ENCODE data around the gene FAM53A.
"Not testable (repeated sequence)": the region's sequence is repeated elsewhere in the genome, so short reads cannot be mapped to it uniquely, and the experiment has no call there.

FAM53A gene

GRCh38 chr4:1658146-1658545, 26.0 kb downstream of the FAM53A start:
- no peak for DNase-seq

DNA sequence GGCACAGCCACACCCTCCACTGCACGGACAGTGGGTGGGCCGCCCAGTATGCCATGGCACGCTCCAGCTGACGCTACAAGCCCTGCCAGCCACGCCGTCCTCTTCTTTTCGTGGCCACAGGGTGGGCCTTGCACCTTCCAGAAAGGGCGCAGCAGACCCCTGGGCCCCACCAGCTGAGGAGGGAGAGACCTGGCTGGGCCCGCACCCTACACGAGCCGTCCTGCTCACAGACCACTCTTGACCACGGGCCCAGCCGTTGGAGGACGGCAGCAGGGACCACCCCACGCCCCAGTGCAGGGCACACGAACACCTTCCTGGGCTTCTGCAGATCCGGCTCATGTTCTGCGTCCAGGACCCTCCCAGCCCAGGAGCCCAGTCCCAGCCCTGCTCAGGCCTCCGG, 27.1 kb downstream of the FAM53A start:
- no peak for DNase-seq

- no peak for DNase-seq
These were observed 28.0 kb downstream of the FAM53A start for GRCh38 chr4:1656132-1656531.

GRCh38 chr4:1655676-1656075, 28.4 kb downstream of the FAM53A start:
- DNase-seq: no peak

GRCh38 chr4:1655081-1655480, 29.0 kb downstream of the FAM53A start:
- no peak for DNase-seq

GRCh38 chr4:1654216-1654955, 29.7 kb downstream of the FAM53A start:
- no peak for DNase-seq

DNA sequence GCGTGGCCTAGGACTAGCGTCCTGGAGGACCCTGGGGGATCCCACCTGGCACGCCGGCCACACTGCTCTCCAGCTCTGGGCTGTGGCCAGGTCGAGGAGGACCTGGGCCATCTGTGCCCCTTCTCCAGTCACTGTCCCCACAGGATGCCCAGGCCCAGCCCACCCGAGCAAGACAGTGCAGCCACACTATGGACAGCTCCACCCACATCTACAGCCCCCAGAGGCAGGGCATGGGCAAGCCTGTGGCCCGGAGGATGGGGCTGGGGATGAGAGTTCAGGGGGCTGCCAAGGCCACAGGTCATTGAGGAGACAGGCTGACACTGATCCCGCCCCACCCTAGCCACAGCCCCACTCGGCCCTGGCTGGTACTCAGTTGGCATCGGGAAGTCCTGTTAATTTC, 30.3 kb downstream of the FAM53A start:
- no peak for DNase-seq

DNA sequence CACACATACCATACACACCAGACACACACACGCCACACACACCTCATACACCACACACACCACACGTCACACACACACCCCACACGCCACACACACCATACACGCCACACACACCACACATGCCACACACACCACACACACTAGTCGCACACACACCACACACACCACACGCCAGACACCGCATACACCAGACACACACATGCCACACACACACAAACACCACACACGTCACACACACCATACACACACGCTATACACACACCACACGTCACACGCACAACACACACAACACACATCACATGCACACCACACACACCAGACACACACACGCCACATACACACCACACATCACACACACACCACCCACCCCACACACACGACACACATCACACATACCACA, 32.0 kb downstream of the FAM53A start:
- DNase-seq: no peak

DNA sequence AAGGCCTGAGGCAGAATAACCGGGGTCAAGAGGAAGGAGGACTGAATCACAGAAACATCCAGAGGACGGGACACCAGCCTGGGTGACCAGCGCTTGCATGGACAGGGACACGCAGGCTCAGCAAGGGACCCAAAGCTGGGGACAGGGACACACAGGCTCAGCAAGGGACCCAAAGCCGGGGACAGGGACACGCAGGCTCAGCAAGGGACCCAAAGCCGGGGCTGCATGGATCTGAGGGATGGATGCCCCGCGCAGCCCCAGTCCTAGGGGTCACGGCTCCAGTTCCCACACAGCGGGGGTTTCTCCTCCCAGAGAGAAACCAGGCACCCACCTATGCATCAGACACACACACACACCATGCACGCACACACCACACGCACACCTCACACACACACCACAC, 32.5 kb downstream of the FAM53A start:
- DNase-seq: no peak

DNA sequence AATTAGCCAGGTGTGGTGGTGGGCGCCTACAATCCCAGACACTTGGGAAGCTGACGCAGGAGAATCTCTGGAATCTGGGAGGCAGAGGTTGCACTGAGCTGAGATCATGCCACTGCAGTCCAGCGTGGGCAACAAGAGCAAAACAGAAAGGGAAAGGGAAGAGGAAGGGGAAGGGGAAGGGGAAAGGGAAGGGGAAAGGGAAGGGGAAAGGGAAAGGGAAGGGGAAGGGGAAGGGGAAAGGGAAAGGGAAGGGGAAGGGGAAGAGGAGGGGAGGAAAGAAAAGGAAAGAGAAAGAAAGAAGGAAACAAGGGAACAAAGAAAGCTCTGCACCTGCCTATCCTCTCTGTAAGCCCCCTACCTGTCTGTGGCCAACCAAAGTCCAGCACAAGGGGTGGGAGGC, 35.2 kb downstream of the FAM53A start:
- DNase-seq: no peak

GRCh38 chr4:1647432-1647831, 36.7 kb downstream of the FAM53A start:
- DNase-seq: no peak

DNA sequence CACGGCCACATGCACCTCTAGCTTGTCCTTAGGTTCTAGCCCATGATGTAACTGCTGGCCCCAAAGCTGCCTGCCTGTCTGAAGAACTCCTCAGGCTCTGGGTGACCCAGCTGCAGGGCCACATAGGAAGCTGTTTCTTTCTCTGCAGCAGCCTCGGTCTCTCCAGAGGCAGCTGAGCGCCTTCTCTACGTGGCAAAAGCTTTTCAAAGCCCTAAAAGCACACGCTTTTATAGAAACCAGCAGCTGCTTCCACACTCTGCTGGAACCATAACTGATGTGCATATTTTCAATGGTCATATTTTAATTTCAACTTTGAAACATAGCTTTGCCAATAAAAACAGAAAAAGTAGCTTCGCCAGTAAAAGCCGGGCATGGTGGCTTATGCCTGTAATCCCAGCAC, 37.4 kb downstream of the FAM53A start:
- DNase-seq: no peak

DNA sequence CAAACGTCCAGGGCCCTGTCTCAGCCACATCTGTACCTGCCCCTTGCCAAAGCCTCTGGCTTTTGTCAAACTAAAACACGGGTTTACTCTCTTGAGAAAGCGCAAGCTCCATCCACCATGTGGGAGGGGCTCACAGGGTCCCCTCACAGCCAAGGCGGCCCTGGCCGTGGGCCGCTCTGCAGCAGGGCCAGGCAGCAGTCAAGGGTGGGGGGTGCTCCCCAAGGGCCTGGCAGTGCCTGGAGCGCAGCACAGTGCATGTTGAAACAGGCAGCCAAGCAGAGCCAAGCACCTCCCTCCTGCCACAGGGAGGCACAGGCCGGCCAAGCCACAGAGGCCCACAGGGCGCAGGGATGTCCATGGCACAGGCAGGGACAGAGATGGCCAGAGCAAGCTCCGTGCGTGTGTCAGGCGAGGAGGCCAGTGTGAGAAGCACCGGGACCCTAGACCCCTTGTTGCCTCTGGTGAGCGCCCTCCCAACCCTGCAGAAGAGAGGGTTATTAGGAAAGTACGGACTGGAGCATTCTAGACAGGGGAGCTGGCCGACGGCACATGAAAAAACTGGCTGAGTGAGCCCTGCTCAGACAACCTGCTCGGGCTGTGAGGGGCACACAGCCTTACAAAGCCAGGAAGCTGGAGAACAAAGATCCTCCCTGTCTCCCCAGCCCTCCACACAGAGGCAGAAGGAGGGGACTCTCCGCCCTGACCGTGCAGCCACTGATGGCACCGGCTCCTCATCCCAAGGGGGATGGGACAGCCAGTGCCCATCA, 39.0 kb downstream of the FAM53A start:
- peak; percentile 40 for DNase-seq

- no peak for DNase-seq
These were observed 40.0 kb downstream of the FAM53A start for GRCh38 chr4:1643971-1644735.

GRCh38 chr4:1642196-1642951, 41.7 kb downstream of the FAM53A start:
- DNase-seq: no peak

DNA sequence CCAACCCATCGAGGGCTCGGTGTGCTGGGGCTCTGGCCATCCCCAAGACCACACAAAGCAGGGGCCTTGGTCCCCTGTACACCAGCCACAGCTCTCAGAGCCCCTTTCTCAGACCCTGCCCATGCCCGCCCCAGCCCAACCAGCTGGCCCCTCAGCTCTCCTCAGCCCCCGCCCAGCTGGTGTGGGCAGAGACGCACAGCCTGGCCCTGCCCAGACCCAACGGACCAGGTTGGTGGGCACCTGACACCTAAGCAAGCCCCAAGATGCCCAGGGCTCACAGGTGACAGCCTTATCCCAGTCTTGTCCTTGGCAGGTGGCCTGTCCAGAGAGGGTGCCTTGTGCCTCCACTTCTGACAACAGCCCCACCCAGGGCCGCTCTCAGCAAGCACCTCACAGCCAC, 42.4 kb downstream of the FAM53A start:
- no peak for DNase-seq

GRCh38 chr4:1640716-1641503, 43.2 kb downstream of the FAM53A start:
- not testable (repeated sequence) for DNase-seq

- no peak for DNase-seq
These were observed 43.9 kb downstream of the FAM53A start for GRCh38 chr4:1640190-1640589.

- no peak for DNase-seq
These were observed 44.7 kb downstream of the FAM53A start for GRCh38 chr4:1639299-1639868.

DNA sequence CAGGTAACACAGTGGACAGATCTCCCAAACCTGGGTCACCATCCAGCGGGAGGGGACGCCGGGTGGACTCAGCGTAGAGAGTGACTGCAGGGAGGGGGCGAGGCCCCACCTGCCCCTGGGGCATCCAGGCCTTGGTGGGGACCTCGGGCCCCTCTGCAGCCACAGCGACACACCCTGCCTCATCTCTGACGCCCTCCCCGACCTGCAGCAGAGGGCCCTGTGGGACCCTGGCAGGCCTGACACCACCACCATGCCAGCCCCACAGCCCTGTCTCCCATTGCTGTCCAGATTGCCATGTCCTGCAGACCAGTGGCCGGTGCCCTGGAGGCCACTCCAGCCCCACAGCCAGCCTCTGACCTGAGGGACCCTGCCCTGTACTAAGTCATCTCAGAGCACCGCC, 45.2 kb downstream of the FAM53A start:
- no peak for DNase-seq

- DNase-seq: no peak
These were observed 45.9 kb downstream of the FAM53A start for GRCh38 chr4:1638272-1638598.
